ENCODE data around the gene BSND. TPM values are rescaled to one million over a fixed set of nuclear protein-coding genes. Genes with fewer than 3 reads are reported as not detected.

The BSND gene
- total RNA-seq, 1 donor from 2014 or later, result not detected

DNA sequence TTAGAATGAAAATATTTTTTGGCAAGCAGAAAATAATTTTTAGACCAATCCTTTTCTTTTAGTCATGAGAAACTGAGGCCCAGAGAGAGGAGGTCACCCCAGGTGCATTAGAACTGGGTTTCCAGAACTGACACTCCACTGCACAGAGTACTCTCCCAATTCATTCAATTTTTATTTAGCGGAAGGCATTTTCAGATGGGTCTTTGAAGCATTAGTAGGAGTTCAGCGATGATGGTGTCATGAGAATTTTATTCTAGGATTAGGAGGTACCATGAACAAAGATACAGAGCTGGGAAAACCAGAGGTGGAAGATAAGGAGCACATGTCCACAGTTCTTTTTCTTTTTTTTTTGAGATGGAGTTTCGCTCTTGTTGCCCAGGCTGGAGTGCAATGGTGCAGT lies 42.9 kb downstream of the BSND start:
- Mint-ChIP-seq H3K27ac (ENCODE audit: unreplicated experiment) (no peak overlapping the region), H3K4me3 (ENCODE audit: unreplicated experiment) (no peak overlapping the region), H3K9me3 (ENCODE audit: unreplicated experiment) (no peaks in the 10 kb centered on the region), H3K27me3 (ENCODE audit: unreplicated experiment) (peaks cover 21% of the 10 kb centered on the region), H3K4me1 (ENCODE audit: unreplicated experiment) (peaks cover 15% of the 10 kb centered on the region), H3K36me3 (ENCODE audit: low read depth, unreplicated experiment) (no peaks in the 10 kb centered on the region)
- TF ChIP-seq, protein P1, sequence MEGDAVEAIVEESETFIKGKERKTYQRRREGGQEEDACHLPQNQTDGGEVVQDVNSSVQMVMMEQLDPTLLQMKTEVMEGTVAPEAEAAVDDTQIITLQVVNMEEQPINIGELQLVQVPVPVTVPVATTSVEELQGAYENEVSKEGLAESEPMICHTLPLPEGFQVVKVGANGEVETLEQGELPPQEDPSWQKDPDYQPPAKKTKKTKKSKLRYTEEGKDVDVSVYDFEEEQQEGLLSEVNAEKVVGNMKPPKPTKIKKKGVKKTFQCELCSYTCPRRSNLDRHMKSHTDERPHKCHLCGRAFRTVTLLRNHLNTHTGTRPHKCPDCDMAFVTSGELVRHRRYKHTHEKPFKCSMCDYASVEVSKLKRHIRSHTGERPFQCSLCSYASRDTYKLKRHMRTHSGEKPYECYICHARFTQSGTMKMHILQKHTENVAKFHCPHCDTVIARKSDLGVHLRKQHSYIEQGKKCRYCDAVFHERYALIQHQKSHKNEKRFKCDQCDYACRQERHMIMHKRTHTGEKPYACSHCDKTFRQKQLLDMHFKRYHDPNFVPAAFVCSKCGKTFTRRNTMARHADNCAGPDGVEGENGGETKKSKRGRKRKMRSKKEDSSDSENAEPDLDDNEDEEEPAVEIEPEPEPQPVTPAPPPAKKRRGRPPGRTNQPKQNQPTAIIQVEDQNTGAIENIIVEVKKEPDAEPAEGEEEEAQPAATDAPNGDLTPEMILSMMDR (IDR thresholded peaks at IDR 0.05; ENCODE audit: unreplicated experiment), result no peak
- DNase-seq (ENCODE audit: low spot score), result no peak

DNA sequence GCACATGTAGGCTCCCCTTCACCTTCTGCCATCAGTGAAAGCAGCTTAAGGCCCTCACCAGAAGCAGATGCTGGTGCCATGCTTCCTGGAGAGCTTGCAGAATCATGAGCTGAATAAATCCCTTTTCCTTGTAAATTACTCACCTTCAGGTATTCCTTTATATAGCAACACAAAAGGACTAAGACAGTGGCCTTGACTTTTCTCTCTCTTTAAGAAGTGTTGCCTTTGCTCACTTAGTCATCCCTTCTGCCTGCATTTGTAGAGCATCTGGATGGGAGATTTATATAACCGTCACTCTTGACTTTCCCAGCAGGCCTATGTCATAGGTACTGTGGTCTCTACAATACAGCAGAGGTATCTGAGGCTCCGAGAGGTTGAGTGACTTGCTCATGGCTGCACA lies 44.3 kb downstream of the BSND start:
- no peak overlapping the region for H3K4me3 Mint-ChIP-seq (ENCODE audit: unreplicated experiment)
- no peaks in the 10 kb centered on the region for H3K36me3 Mint-ChIP-seq (ENCODE audit: low read depth, unreplicated experiment)
- H3K9me3 Mint-ChIP-seq (ENCODE audit: unreplicated experiment), result no peaks in the 10 kb centered on the region
- no peak overlapping the region for H3K27ac Mint-ChIP-seq (ENCODE audit: unreplicated experiment)
- peaks cover 10% of the 10 kb centered on the region for H3K4me1 Mint-ChIP-seq (ENCODE audit: unreplicated experiment)
- peaks cover 18% of the 10 kb centered on the region for H3K27me3 Mint-ChIP-seq (ENCODE audit: unreplicated experiment)
- TF ChIP-seq, protein P1 (IDR thresholded peaks at IDR 0.05; ENCODE audit: unreplicated experiment), result no peak
- no peak for DNase-seq (ENCODE audit: low spot score)

DNA sequence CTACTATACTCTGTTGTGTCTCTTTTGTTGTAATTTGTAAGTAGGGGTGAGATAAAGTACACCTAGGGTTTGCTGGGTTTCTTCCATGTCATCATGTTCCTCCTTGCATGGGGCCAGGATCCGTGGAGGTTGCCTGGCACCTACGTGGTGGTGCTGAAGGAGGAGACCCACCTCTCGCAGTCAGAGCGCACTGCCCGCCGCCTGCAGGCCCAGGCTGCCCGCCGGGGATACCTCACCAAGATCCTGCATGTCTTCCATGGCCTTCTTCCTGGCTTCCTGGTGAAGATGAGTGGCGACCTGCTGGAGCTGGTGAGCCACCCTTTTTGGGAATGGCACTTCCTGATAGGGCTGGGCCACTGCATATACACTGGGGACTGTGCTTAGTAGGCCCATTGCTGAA lies 45.0 kb downstream of the BSND start:
- H3K4me1 Mint-ChIP-seq (ENCODE audit: unreplicated experiment), result peaks cover 8% of the 10 kb centered on the region
- H3K27me3 Mint-ChIP-seq (ENCODE audit: unreplicated experiment), result peaks cover 14% of the 10 kb centered on the region
- no peaks in the 10 kb centered on the region for H3K36me3 Mint-ChIP-seq (ENCODE audit: low read depth, unreplicated experiment)
- no peaks in the 10 kb centered on the region for H3K9me3 Mint-ChIP-seq (ENCODE audit: unreplicated experiment)
- no peak overlapping the region for H3K4me3 Mint-ChIP-seq (ENCODE audit: unreplicated experiment)
- no peak overlapping the region for H3K27ac Mint-ChIP-seq (ENCODE audit: unreplicated experiment)
- TF ChIP-seq, protein P1 (IDR thresholded peaks at IDR 0.05; ENCODE audit: unreplicated experiment), result no peak
- DNase-seq (ENCODE audit: low spot score), result no peak

DNA sequence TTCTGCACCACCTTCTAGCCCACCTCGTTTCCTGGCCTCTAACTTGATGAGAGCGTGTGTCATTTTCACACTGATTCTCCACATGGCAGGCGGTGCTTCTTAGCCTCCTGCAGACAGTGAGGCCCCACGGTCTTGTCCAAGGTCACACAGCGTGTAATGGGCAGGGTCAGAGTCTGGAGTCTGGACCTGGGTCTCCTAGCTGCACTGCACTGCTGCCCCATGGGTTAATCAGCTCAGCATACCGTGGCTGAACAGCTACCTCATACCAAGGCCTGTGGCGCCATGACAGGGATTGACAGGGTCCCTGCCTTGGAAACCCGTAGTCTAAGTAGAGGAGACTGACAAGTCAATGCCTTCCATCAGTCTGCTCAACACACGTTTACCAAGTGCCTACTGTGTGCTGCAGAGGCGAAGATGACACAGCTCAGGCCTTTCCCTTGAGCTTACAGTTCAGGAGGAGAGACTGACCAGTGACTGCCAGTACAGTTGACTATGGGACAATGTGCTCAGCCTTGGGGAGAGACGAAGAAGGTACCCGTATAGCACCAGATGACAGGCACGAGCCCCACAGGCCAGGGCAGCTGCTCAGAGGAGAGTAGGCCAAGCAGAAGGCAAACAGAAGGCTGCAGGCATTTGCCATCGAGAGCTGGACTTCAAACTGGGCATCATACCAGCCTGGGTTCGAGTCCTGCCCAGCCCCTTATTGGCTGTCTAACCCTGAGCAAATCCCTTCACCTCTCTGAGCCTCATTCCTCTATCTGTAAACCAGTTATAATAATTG lies 46.1 kb downstream of the BSND start:
- Mint-ChIP-seq H3K36me3 (ENCODE audit: low read depth, unreplicated experiment) (no peaks in the 10 kb centered on the region), H3K27me3 (ENCODE audit: unreplicated experiment) (peaks cover 13% of the 10 kb centered on the region), H3K9me3 (ENCODE audit: unreplicated experiment) (no peaks in the 10 kb centered on the region), H3K4me1 (ENCODE audit: unreplicated experiment) (peaks cover 4% of the 10 kb centered on the region), H3K4me3 (ENCODE audit: unreplicated experiment) (no peak overlapping the region), H3K27ac (ENCODE audit: unreplicated experiment) (no peak overlapping the region)
- DNase-seq (ENCODE audit: low spot score), result no peak
- TF ChIP-seq, protein P1 (IDR thresholded peaks at IDR 0.05; ENCODE audit: unreplicated experiment), result no peak

DNA sequence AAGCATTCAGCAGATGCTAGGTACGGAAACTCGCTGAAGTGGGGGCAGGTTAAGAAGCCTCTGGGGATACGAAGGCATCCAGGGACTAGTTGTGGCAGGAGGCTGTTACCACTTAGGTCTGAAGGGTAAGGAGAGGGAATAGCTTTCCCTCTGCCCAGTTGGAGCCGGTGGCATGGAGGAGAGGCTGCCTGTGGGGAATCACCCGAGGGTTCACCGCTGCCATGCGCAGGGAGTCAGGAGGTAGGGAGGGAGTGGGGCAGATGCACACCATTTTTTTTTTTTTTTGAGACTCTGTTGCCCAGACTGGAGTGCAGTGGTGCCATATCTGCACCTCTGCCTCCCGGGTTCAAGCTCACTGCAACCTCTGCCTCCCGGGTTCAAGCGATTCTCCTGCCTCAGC lies 46.7 kb downstream of the BSND start:
- no peak for DNase-seq (ENCODE audit: low spot score)
- Mint-ChIP-seq H3K9me3 (ENCODE audit: unreplicated experiment) (no peaks in the 10 kb centered on the region), H3K27ac (ENCODE audit: unreplicated experiment) (no peak overlapping the region), H3K4me1 (ENCODE audit: unreplicated experiment) (no peaks in the 10 kb centered on the region), H3K36me3 (ENCODE audit: low read depth, unreplicated experiment) (no peaks in the 10 kb centered on the region), H3K27me3 (ENCODE audit: unreplicated experiment) (peaks cover 10% of the 10 kb centered on the region), H3K4me3 (ENCODE audit: unreplicated experiment) (no peak overlapping the region)
- TF ChIP-seq, protein P1 (IDR thresholded peaks at IDR 0.05; ENCODE audit: unreplicated experiment), result no peak
